H1 (cell line): ENCODE results near the gene BOLA3. TPM values are rescaled to one million over a fixed set of nuclear protein-coding genes. Genes with fewer than 3 reads are reported as not detected.

Source experiments
- ASH2L ChIP-seq: fragments of 200-600, 300-600 bp; sonication (generic); IDR thresholded peaks from one replicate; pipeline ENCODE4 v1.7.1; 2017; ENCODE audit warnings: low read length
- CEBPB ChIP-seq: IDR thresholded peaks from 2 replicates; pipeline ENCODE4 v1.6.1; 2012; ENCODE audit warnings: low read depth, low read length
- CHD2 ChIP-seq: IDR thresholded peaks from 2 replicates; pipeline ENCODE4 v1.6.1; 2012; ENCODE audit warnings: low read length, improper control_type of control experiment
- CHD7 ChIP-seq: fragments of 300-600 bp; sonication (generic); IDR thresholded peaks from 2 replicates; pipeline ENCODE4 v1.7.1; 2012; ENCODE audit warnings: low read length, moderate library complexity, mild to moderate bottlenecking, inconsistent platforms; ENCODE audit not compliant: insufficient replicate concordance
- EGR1 ChIP-seq: IDR thresholded peaks from 2 replicates; pipeline ENCODE4 v1.6.1; 2011; ENCODE audit warnings: low read depth, low read length, borderline replicate concordance
- MAX ChIP-seq: IDR thresholded peaks from 2 replicates; pipeline ENCODE4 v1.6.1; 2012; ENCODE audit warnings: inconsistent platforms
- POLR2A ChIP-seq, 2 experiments: IDR thresholded peaks; 1 replicate in 1 of 2; 2 replicates in 1 of 2; pipeline ENCODE4 v1.6.1; 2011; ENCODE audit warnings: low read depth in 2 of 2, low read length in 2 of 2, mild to moderate bottlenecking in 2 of 2; ENCODE audit errors: control extremely low read depth in 1 of 2
- SAP30 ChIP-seq: fragments of 300-600 bp; sonication (generic); IDR thresholded peaks from 2 replicates; pipeline ENCODE4 v1.7.1; 2012; ENCODE audit warnings: low read length, moderate library complexity, mild to moderate bottlenecking, inconsistent platforms; ENCODE audit not compliant: insufficient read depth, insufficient replicate concordance
- SIN3A ChIP-seq, 2 experiments: IDR thresholded peaks in 1 of 2; conservative IDR thresholded peaks in 1 of 2; 2 replicates each; pipeline ENCODE4 v1.6.1; 2011 to 2012; ENCODE audit warnings: low read length in 2 of 2, improper control_type of control experiment in 1 of 2, low read depth in 1 of 2, mild to moderate bottlenecking in 1 of 2
- SP4 ChIP-seq: IDR thresholded peaks from 2 replicates; pipeline ENCODE4 v1.6.1; 2012; ENCODE audit warnings: low read length, inconsistent platforms
- SUZ12 ChIP-seq: fragments of 200-600 bp; sonication (generic); IDR thresholded peaks from 2 replicates; pipeline ENCODE4 v1.6.1; 2012; ENCODE audit warnings: mild to moderate bottlenecking, inconsistent platforms, low read length, moderate library complexity, mixed read lengths
- polyA plus RNA-seq, 7 experiments: library from polyadenylated mRNA; depleted of rRNA in 3 of 7; stranded (reverse) in 5 of 7; unstranded in 2 of 7; fragments of >200 nt in 5 of 7; fragments of 200-250 nt in 2 of 7; gene quantifications; 1 replicate in 5 of 7; 2 replicates in 1 of 7; 4 replicates in 1 of 7; pipeline versions ENCODE4 v1.2.1 to v1.2.3, GENCODE V29; 2011 to 2013; ENCODE audit warnings: missing spikeins in 2 of 7, mixed read lengths in 2 of 7
- total RNA-seq: library from RNA; stranded (reverse); fragmentation: NEBNext Ultra II Directional; extraction: Animal tissue kit (Norgen Biotek cat#: 25700); gene quantifications from 2 replicates; pipeline ENCODE4 v1.2.1, GENCODE V29; 2021

Gene BOLA3
- total and polyA plus RNA-seq, 2 of the 8 experiments (the other 6 are each of a cell fraction or from before 2014, with no cell fraction given): 46.1 to 67.3 TPM

- TF ChIP-seq CHD7 (no peak), EGR1 (no peak), SIN3A (conservative IDR thresholded peaks at IDR 0.05 in 1 of 2, IDR thresholded peaks at IDR 0.05 in 1 of 2; ENCODE audit: low read depth in 1 of 2, low read length in 2 of 2) (no peak), MAX (no peak), SAP30 (no peak), SUZ12 (no peak), POLR2A (IDR thresholded peaks at IDR 0.05; ENCODE audit: control extremely low read depth in 1 of 2, low read depth in 2 of 2, low read length in 2 of 2) (no peak), ASH2L (no peak), CHD2 (no peak), SP4 (no peak), CEBPB (no peak)
Observed at GRCh38 chr2:74164761-74165160, 17.0 kb upstream of the BOLA3 start (continued).
